ENCODE data around the gene GNG12. TPM values are rescaled to one million over a fixed set of nuclear protein-coding genes. Genes with fewer than 3 reads are reported as not detected.

Gene GNG12
- total and polyA plus RNA-seq, 10 donors, result 15.2 to 102 (median 76.2) TPM

DNA sequence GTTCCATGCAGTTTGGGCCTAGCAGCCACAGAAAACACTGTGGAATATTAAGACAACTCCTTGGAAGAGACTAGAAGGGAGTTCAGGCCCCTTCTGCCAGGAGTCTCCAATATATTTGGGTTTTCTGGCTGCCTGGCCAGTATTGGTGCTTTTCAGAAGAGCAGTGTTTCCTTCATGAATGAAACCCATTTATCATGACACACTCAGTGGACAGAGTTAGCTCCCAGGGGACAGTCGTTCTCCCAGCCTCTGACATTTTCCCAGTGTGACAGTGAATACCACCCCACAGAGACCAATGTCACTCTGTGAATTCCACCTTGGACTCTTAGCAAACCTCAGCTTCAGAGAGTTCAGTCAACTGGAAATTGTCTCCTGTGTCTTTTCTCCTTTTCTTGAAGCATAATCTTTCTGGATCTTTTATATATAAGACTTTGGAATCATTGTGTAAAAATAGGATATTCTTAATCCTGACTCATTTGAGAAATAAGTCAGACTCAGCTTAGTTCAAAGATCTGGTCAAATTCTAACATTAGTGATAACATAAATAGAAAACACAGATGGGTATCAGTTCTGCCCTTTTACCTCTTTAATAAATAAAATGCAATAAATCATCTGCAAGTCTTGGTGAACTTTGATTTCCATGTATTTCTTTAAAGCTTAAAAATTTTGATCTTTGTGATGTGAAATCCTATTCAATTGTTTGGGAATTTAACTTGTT, 40.4 kb downstream of the GNG12 start:
- Histone ChIP-seq H3K4me3 (no peak overlapping the region), H3K36me3 (no peaks in the 10 kb centered on the region), H3K27ac (peak overlapping the region in 6 of 8 donors; percentile 22 to 73 (median 70)), H3K4me1 (peaks cover 18 to 74% (median 29%) of the 10 kb centered on the region in 6 donors), H3K27me3 (replicated peaks in 1 of 7) (no peaks in the 10 kb centered on the region), H3K9me3 (no peaks in the 10 kb centered on the region)
- 33 to 80% (median 58%) methylated on average over 1 of the region's 1 CpG for WGBS, 5 donors
- TF ChIP-seq, protein P1, sequence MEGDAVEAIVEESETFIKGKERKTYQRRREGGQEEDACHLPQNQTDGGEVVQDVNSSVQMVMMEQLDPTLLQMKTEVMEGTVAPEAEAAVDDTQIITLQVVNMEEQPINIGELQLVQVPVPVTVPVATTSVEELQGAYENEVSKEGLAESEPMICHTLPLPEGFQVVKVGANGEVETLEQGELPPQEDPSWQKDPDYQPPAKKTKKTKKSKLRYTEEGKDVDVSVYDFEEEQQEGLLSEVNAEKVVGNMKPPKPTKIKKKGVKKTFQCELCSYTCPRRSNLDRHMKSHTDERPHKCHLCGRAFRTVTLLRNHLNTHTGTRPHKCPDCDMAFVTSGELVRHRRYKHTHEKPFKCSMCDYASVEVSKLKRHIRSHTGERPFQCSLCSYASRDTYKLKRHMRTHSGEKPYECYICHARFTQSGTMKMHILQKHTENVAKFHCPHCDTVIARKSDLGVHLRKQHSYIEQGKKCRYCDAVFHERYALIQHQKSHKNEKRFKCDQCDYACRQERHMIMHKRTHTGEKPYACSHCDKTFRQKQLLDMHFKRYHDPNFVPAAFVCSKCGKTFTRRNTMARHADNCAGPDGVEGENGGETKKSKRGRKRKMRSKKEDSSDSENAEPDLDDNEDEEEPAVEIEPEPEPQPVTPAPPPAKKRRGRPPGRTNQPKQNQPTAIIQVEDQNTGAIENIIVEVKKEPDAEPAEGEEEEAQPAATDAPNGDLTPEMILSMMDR (IDR thresholded peaks at IDR 0.05 in 8 of 11, conservative IDR thresholded peaks at IDR 0.05 in 3 of 11), result no peak
- TF ChIP-seq POLR2AphosphoS5 (IDR thresholded peaks at IDR 0.05) (no peak), POLR2A (IDR thresholded peaks at IDR 0.05) (no peak)
- intact Hi-C loops (cut with DNase I; ENCODE audit: low total_unique reads), result no loop called here
- no peak for DNase-seq

DNA sequence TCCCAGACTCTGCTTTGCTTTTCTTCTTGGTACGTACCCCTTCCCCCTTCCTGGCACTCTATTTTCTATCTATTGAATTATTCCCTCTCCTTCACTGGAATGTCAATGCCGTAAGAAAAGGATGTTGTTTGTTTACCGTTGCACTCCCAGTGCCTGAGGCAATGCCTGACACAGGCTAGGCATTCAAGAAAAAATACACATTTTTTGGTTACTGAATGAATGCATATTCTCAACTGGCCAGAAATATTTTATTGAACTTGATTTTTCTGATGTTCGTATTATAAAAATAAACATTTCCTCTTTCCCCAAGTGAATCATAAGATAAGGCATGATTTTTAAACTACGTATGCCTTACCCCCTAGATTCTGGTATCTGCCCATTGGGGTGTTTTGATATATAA, 41.2 kb downstream of the GNG12 start:
- no peak for TF ChIP-seq POLR2A (IDR thresholded peaks at IDR 0.05)
- TF ChIP-seq, protein P1 (IDR thresholded peaks at IDR 0.05 in 8 of 11, conservative IDR thresholded peaks at IDR 0.05 in 3 of 11), result no peak
- TF ChIP-seq POLR2AphosphoS5 (IDR thresholded peaks at IDR 0.05), result no peak
- Histone ChIP-seq H3K4me3 (no peak overlapping the region), H3K4me1 (peaks cover 20 to 74% (median 32%) of the 10 kb centered on the region in 6 donors), H3K9me3 (no peaks in the 10 kb centered on the region), H3K36me3 (no peaks in the 10 kb centered on the region), H3K27me3 (replicated peaks in 1 of 7) (no peaks in the 10 kb centered on the region), H3K27ac (peak overlapping the region in 6 of 8 donors; percentile 22 to 73 (median 56))
- DNase-seq, result no peak
- intact Hi-C loops (cut with DNase I; ENCODE audit: low total_unique reads), result no loop called here
- WGBS, 5 donors, result 70 to 84% (median 75%) methylated on average over 5 of the region's 5 CpGs

DNA sequence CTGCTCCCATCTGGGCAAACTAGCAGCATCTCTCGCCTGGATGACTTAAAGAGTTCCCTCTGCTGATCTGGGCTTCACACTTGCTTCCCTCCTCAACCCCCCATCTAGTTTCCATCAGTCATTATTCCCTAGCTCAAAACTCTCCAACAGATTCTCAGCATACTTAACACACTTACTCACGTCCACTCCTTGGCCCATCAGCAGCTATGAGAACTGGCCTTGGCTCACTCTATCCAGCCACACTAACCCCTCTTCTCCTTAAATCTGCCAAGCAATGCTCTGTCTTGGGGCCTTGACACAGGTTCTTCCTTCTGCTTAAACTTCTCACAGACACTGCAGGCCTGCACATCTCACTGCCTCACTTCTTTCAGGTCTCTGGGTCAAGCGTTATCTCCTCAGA, 41.6 kb downstream of the GNG12 start:
- Histone ChIP-seq H3K4me3 (no peak overlapping the region), H3K27me3 (replicated peaks in 1 of 7) (no peaks in the 10 kb centered on the region), H3K4me1 (peaks cover 20 to 71% (median 33%) of the 10 kb centered on the region in 6 donors), H3K27ac (peak overlapping the region in 6 of 8 donors; percentile 22 to 73 (median 40)), H3K36me3 (no peaks in the 10 kb centered on the region), H3K9me3 (no peaks in the 10 kb centered on the region)
- no peak for DNase-seq
- intact Hi-C loops (cut with DNase I; ENCODE audit: low total_unique reads), result no loop called here
- TF ChIP-seq POLR2A (IDR thresholded peaks at IDR 0.05) (no peak), POLR2AphosphoS5 (IDR thresholded peaks at IDR 0.05) (no peak)
- TF ChIP-seq, protein P1 (IDR thresholded peaks at IDR 0.05 in 8 of 11, conservative IDR thresholded peaks at IDR 0.05 in 3 of 11), result no peak
- WGBS, 5 donors, result 75 to 85% (median 82%) methylated on average over 3 of the region's 3 CpGs

DNA sequence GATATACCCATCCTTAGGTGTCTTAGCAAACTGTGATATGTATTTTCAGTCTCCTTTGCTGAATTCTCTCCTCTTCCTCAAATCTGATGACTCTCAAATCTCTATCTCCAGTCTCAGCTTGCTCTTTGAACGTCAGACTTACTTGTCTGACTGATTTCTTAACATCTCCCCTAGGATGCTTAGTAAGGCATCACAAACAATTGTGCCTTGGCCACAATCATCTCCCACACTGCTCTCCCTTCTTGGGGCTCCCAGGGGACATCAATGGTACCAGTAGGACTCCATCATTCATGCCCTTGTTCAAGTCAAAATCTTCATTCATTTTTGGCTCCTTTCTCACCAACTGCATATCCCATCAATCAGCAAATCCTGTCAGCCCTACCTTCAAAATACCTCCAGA, 42.0 kb downstream of the GNG12 start:
- Histone ChIP-seq H3K27ac (peak overlapping the region in 4 of 8 donors; percentile 13 to 73 (median 44)), H3K4me3 (no peak overlapping the region), H3K9me3 (no peaks in the 10 kb centered on the region), H3K4me1 (peaks cover 19 to 68% (median 31%) of the 10 kb centered on the region in 6 donors), H3K27me3 (replicated peaks in 1 of 7) (no peaks in the 10 kb centered on the region), H3K36me3 (no peaks in the 10 kb centered on the region)
- TF ChIP-seq POLR2A (IDR thresholded peaks at IDR 0.05), result no peak
- TF ChIP-seq, protein P1 (IDR thresholded peaks at IDR 0.05 in 8 of 11, conservative IDR thresholded peaks at IDR 0.05 in 3 of 11), result no peak
- TF ChIP-seq POLR2AphosphoS5 (IDR thresholded peaks at IDR 0.05), result no peak
- DNase-seq, result no peak
- WGBS, 5 donors, result 38 to 61% (median 48%) methylated on average over 1 of the region's 1 CpG
- intact Hi-C loops (cut with DNase I; ENCODE audit: low total_unique reads), result no loop called here
